Stimulated activated effector memory CD8-positive, alpha-beta T cell treated with anti-CD3 and anti-CD28 coated beads, Interleukin-12 subunit alpha, Interleukin-12 subunit beta, amount 100 ng/mL, for 72 hours (primary cell): ENCODE results near the gene STEAP4.

Experiments
- ATAC-seq: fragments of 150-1000 bp; cut with Tn5 transposase; 2 replicates; pipeline ENCODE4 v1.10.0; 2021
- DNase-seq, 2 donors: peaks; one replicate each; pipeline ENCODE4 v3.0.0; 2021 to 2022; ENCODE audit warnings: low spot score in 2 of 2
- H3K27ac Mint-ChIP-seq: one replicate; pipeline ENCODE4 v1.8.0; 2022; ENCODE audit warnings: mild to moderate bottlenecking, mixed read lengths
- H3K36me3 Mint-ChIP-seq: one replicate; pipeline ENCODE4 v1.8.0; 2022; ENCODE audit warnings: mild to moderate bottlenecking, mixed read lengths
- H3K4me1 Mint-ChIP-seq: one replicate; pipeline ENCODE4 v1.8.0; 2022; ENCODE audit warnings: mixed read lengths
- H3K4me3 Mint-ChIP-seq: one replicate; pipeline ENCODE4 v1.8.0; 2022; ENCODE audit warnings: mild to moderate bottlenecking, mixed read lengths
- H3K9me3 Mint-ChIP-seq: one replicate; pipeline ENCODE4 v1.8.0; 2022; ENCODE audit warnings: mixed read lengths

STEAP4 gene

DNA sequence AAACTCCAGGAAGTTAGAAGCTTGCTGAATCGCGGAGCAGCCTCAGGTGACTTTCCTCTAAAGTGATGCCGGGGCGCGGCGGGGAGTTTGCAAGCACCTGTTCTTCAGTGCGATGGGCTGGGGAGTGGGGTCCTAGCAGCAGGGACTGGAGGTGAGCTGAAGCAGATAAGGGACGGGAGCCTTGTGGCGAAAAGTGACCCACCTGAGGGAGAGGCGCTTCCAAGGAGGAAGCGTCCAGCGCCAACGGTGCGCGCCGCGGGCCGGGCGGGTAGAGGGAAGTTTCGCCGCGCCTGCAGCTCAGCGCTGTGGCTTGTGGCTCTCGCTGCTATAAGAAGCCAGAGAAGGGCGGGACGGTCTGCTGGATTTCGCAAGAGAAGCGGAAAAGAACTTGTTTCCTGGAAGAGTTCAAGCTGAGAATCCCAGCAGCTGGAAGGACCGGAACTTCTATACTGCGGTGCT is at the start of gene STEAP4:
STEAP4 (minus strand) TSS at position 305 of the 459 bp plus-strand sequence. CDS start 22,625 bp downstream, outside the sequence.
- Mint-ChIP-seq H3K36me3 (no peaks in the 10 kb centered on the region), H3K4me3 (peak within 1 kb of the TSS; percentile 27), H3K27ac (no peak within 1 kb of the TSS), H3K9me3 (no peaks in the 10 kb centered on the region), H3K4me1 (peaks cover 6% of the 10 kb centered on the region)
- ATAC-seq: peak; percentile 48
- no peak for DNase-seq

DNA sequence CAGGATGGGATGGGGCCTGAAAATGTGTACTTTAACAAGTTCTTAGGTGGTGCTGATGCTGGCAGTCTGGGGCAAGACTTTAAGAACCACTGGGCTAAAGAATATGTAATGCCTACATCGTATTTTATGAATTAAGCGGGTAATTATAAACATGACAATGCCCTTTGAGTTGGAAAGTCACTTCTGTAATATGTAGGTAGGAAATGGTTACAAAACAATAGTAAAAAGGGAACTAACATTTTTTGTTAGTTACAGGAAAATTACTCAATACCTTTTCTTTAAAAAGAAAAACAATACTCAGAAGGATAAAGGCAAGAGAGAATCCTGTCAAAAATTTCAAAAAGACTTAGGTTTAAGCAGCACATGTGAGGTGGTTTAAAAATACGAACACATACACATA is 48.3 kb upstream of the STEAP4 start:
- Mint-ChIP-seq H3K36me3 (no peaks in the 10 kb centered on the region), H3K4me1 (no peaks in the 10 kb centered on the region), H3K9me3 (no peaks in the 10 kb centered on the region), H3K4me3 (no peak overlapping the region), H3K27ac (no peak overlapping the region)
- ATAC-seq: no peak
- DNase-seq: no peak

DNA sequence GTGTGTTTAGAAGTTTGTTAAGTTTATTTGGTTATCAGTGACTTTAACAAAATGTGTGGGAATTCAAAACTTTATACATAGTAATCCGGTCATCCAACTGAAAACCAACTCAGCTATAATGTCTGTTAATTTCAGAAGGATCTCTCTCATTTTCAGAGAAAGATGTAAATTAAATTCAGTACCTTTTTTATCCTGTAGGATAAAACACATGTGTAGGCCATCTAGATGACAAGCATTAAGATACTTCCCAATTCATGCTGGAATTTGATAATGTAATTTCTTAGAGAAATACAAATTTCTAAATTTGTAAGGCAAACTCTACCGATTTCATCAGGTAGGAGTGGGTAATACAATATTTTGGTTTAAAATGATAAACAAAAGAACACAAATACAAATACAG is 43.4 kb upstream of the STEAP4 start:
- DNase-seq (no peak), ATAC-seq (no peak)
- Mint-ChIP-seq H3K9me3 (no peaks in the 10 kb centered on the region), H3K4me3 (no peak overlapping the region), H3K36me3 (no peaks in the 10 kb centered on the region), H3K27ac (no peak overlapping the region), H3K4me1 (no peaks in the 10 kb centered on the region)

DNA sequence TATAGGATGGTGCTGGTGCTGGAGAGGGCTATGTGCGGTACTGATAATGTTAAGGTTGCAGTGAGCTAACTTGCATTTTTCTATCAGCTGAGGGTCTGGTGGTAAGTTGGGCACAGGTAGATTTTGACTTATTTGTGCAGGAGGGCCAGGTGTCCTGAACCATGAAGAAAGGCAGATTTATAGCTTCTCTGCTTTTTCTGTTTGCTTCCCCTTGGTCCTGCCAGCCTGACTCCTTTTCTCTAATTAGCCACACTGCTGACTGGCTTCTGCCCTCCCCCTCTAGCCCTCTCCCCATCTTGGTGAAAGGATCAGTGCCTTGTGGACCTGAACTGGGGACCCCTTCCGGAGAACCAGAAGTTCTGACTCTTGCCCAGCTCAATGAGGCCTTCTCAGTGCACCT is 40.8 kb upstream of the STEAP4 start:
- no peak for DNase-seq
- Mint-ChIP-seq H3K4me3 (no peak overlapping the region), H3K36me3 (peaks cover 7% of the 10 kb centered on the region), H3K4me1 (no peaks in the 10 kb centered on the region), H3K27ac (no peak overlapping the region), H3K9me3 (no peaks in the 10 kb centered on the region)
- no peak for ATAC-seq

DNA sequence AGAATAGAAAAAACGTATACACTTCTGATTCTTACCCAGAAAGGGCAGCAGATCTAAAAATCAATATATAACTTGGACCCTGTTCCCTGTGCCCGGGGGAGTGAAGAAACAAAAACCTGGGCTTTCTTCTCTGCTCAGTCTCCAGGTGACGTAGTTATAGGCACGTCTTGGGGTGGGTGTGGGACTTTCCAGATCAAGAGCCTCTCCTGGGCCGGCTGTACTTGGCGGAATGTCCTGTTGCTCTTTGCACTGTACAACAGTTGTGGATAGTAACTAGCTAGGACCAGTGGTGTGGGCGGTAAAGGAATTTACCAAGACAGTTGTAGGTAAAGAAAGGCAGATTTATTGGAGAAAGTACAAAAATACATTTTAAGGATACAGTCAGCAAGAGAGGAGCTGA is 40.4 kb upstream of the STEAP4 start:
- Mint-ChIP-seq H3K27ac (no peak overlapping the region), H3K4me3 (no peak overlapping the region), H3K4me1 (no peaks in the 10 kb centered on the region), H3K36me3 (peaks cover 7% of the 10 kb centered on the region), H3K9me3 (no peaks in the 10 kb centered on the region)
- ATAC-seq (no peak), DNase-seq (no peak)

DNA sequence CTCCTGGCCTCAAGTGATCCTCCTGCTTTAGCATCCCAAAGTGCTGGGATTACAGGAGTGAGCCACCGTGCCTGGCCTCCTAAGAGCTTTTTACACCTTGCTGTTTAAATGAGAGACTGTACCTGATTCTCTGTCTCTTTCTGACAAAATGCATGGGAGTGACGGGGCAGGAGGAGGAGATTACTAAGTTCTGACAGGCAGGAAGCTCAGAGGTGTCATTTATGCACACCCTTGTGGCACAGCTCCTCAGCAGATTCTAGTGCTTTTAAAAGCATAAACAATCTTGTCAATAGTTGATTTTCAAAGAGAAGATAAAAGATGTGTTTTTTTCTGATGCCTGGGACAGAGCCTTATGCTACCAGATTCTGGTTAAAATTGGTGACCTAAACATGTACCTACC is 39.7 kb upstream of the STEAP4 start:
- no peak overlapping the region for H3K27ac Mint-ChIP-seq
- H3K9me3 Mint-ChIP-seq: no peaks in the 10 kb centered on the region
- no peak for ATAC-seq
- H3K36me3 Mint-ChIP-seq: peaks cover 7% of the 10 kb centered on the region
- H3K4me1 Mint-ChIP-seq: no peaks in the 10 kb centered on the region
- no peak overlapping the region for H3K4me3 Mint-ChIP-seq
- DNase-seq: no peak

DNA sequence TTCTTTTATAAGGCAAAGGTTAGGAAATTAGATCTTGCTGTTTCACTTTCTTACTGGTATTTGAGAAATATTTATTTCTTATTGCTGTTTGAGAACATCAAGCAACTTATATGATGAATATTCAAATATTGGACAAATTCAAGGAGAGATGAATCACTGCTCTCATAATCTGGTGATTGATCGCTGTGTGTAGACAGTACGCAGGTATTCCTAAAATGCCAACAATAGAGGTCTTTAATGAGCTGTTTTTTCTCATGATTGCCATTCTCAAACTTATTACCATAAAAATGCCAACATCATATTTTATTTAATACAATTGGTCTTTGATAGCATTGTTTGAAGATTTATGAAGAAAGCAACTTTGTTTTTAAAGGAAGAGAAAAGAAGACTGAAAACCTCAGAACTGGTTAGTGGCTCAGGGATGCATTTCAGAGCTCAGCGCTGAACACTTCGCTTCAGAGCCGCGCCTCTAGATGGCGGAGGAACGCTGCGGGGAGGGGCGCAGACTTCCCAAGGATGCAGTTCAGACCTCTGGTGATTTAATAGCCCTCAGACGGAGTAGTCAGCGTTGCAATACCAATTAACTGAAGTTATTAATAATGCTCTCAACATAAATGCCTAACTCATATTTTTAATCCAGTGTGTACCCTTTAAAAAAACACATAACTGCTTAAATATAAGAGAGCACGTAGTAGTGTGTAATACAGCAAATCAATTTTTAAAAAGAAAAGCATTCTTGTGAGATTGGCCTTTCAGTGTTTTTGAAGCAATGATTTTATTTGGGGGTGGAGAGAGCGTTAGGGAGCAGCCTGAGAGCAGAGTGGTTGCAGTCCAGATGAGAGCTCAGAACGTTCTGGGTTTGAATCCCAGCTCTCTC is 38.5 kb upstream of the STEAP4 start:
- no peak for DNase-seq
- no peaks in the 10 kb centered on the region for H3K9me3 Mint-ChIP-seq
- H3K27ac Mint-ChIP-seq: no peak overlapping the region
- no peak for ATAC-seq
- H3K4me1 Mint-ChIP-seq: no peaks in the 10 kb centered on the region
- H3K4me3 Mint-ChIP-seq: no peak overlapping the region
- peaks cover 7% of the 10 kb centered on the region for H3K36me3 Mint-ChIP-seq

DNA sequence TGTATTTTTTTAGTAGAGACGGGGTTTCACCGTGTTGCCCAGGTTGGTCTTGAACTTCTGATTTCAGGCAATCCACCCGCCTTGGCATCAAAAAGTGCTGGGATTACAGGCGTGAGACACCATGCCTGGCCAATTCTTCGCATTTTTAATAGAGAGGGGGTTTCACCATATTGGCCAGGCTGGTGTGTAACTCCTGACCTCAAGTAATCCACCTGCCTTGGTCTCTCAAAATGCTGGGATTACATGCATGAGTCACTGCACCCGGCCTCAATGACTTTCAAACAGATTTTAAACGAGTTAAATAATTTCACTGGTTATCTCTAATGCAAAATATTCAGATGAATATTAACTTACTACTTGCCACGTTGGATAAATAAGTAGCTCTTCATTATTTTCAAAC is 37.6 kb upstream of the STEAP4 start:
- DNase-seq (no peak), ATAC-seq (no peak)
- Mint-ChIP-seq H3K27ac (no peak overlapping the region), H3K9me3 (no peaks in the 10 kb centered on the region), H3K36me3 (peaks cover 7% of the 10 kb centered on the region), H3K4me1 (no peaks in the 10 kb centered on the region), H3K4me3 (no peak overlapping the region)

DNA sequence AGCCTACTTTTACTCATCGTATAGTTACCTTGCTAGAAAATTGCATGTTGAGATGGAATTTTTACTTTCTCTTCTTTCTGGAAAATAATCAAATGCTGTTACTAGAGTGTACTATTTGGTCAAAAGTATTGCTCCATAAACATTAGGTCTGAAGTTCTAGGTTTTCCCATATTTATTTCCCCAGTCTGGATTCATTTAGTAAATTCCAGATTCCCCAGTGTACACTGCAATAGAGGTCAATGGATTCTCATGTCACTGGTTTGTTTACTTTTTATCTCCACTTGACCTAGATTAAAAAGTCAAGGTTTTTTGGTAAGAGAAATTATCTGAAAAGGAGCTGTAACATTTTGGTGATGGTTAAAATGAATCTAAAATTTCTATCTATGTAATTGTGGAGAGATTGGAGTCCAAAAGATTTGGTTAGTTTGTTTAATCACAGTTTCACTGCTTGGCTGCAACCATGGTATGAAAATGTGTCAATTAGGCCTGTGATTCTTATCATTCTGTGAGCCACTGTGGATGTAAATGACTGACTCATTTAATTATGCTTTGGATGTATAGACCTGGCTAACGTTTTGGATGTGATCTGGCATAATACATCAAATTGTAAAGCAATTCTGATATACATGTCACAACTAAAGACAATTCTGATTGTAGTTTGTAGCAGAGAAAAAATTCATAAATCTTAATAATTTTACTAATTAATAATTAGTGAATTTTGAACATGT is 32.7 kb upstream of the STEAP4 start:
- no peak overlapping the region for H3K27ac Mint-ChIP-seq
- H3K4me3 Mint-ChIP-seq: no peak overlapping the region
- no peaks in the 10 kb centered on the region for H3K4me1 Mint-ChIP-seq
- ATAC-seq (no peak), DNase-seq (no peak)
- H3K36me3 Mint-ChIP-seq: peaks cover 7% of the 10 kb centered on the region
- no peaks in the 10 kb centered on the region for H3K9me3 Mint-ChIP-seq

DNA sequence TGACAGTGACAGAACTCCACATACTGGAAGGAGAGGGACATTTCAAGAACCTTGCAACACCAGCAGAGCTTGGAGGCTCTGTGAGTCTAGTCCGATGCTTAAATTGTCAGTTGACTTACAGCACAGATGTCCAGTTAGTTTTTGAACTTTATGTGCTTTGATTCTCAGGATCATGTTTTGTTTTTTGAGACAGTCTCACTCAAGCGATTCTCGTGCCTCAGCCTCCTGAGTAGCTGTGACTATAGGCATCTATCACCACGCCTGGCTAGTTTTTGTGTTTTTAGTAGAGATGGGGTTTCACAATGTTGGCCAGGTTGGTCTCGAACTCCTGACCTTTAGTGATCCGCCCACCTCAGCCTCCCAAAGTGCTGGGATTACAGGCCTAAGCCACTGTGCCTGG is 31.8 kb upstream of the STEAP4 start:
- Mint-ChIP-seq H3K9me3 (no peaks in the 10 kb centered on the region), H3K27ac (no peak overlapping the region), H3K36me3 (peaks cover 1% of the 10 kb centered on the region), H3K4me3 (no peak overlapping the region), H3K4me1 (no peaks in the 10 kb centered on the region)
- no peak for ATAC-seq
- DNase-seq: no peak

DNA sequence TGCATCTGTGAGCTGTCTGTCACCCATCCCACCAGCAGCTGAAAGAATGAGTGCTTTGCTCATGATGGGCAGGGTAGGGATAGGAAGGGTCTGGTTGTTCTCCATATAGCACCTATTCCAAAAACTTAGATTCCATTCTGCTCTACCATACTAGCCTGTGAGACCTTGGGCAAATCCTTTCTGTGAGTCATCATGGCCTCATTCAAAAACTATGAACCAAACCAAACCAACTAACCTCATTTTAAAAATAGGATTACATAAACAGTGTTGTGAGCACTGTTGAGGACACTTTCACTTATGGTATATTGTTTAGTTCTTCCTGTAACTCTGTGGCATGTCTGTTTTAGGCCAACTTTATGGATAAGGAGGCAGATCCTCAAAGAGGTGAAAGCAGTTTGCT is 30.9 kb upstream of the STEAP4 start:
- no peak overlapping the region for H3K27ac Mint-ChIP-seq
- DNase-seq (no peak), ATAC-seq (peak; percentile 48)
- H3K4me3 Mint-ChIP-seq: no peak overlapping the region
- H3K4me1 Mint-ChIP-seq: no peaks in the 10 kb centered on the region
- H3K36me3 Mint-ChIP-seq: no peaks in the 10 kb centered on the region
- no peaks in the 10 kb centered on the region for H3K9me3 Mint-ChIP-seq

DNA sequence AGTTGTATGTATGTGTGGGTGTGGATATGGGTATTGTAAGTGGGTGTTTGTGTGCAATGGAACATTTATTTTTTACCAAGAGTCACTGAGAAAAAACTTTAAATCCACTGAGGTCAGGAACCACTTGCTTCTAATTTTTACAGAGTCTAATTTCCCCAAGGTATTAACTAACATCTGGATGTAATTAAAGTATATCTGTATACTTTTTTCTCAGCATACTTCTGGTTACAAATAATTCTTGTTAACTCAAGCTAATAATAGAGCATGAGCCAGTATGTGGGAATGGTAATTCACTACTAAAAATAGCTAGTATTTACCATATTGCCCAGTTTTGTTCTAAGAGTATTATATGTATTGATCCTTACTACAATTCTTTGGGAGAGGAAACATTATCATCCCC is 24.6 kb upstream of the STEAP4 start:
- H3K4me3 Mint-ChIP-seq: no peak overlapping the region
- no peak overlapping the region for H3K27ac Mint-ChIP-seq
- H3K36me3 Mint-ChIP-seq: no peaks in the 10 kb centered on the region
- H3K9me3 Mint-ChIP-seq: no peaks in the 10 kb centered on the region
- H3K4me1 Mint-ChIP-seq: no peaks in the 10 kb centered on the region
- DNase-seq (no peak), ATAC-seq (no peak)

DNA sequence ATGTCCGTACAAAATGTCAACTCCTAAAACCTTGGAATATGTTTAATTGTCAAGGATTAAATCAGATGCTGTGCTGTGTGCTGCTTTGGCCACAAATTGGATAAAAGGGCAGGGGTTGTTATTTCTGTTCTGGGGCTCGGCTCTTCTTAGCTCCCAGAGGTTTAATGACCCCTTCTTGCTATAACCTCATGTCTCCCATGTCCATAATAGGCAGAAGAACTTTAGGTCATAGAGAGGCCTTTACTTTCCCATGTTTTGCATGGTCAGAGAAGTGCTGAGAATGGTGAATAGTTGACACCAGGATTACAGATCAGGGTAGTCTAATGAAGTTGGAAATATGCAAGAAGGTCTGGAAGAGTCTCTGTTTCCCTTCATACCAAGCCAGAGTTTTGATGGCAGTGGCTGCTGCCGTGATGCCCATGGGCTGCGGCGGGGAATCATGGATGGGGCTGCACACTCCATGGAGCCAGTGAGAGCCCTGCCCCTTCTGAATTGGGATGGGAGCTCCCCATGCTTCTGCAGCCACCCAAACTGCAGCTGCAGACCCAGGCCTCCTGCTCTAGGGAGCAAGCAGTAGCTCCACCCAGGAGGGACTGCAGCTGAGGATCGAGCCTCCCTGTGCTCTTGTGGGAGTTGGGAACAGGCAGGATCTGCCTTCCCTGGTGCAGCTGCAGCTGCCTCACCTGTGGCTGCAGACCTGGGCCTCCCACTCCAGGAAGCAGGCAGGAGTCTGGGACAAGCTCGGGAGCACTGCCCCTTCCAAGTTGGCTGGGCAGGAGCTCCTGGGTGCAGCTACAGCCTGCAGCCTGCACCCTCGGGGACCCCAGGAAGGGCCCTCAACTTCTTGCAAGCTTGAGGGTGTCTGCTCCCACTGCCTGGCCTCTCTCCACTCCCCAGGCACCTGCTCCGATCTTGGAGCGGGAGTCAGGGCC is 23.1 kb upstream of the STEAP4 start:
- DNase-seq (no peak), ATAC-seq (peak; percentile 16)
- no peaks in the 10 kb centered on the region for H3K9me3 Mint-ChIP-seq
- H3K4me1 Mint-ChIP-seq: no peaks in the 10 kb centered on the region
- H3K4me3 Mint-ChIP-seq: no peak overlapping the region
- H3K27ac Mint-ChIP-seq: no peak overlapping the region
- H3K36me3 Mint-ChIP-seq: no peaks in the 10 kb centered on the region

DNA sequence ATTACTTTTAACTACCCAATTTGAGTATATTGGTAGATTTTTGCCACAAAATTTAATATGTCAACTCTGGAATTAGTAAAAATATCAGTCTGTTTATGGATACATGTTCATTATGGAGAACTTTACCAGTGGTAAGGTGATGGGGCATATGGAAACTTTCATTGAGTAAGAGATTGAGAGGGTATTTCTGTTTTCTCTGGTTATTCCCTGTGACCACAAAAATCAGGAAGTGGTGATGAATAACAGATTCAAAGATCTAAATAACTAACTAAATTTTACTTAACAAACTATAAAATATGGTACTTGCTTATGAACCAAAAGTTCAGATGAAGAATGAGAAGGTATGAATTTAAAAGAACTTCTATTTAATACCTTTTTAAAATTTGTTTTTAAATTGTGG is 22.1 kb upstream of the STEAP4 start:
- Mint-ChIP-seq H3K27ac (no peak overlapping the region), H3K4me1 (no peaks in the 10 kb centered on the region), H3K9me3 (no peaks in the 10 kb centered on the region), H3K4me3 (no peak overlapping the region), H3K36me3 (no peaks in the 10 kb centered on the region)
- ATAC-seq: no peak
- no peak for DNase-seq

DNA sequence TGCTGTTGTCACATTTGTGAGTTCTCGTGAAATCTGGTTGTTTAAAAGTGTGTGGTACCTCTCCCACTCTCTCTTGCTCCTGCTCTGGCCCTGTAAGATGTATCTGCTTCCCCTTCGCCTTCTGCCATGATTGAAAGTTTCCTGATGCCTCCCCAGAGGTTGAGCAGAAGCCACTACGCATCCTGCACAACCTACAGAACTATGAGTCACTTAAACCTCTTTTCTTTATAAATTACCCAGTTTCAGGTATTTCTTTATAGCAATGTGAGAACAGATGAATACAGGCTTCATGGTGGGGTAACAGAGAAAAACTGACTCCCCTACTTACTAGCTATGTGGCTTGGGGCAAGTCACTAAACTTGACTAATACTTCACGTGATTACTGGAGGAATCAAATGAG is 18.0 kb upstream of the STEAP4 start:
- ATAC-seq: peak; percentile 21
- no peak overlapping the region for H3K27ac Mint-ChIP-seq

More for the DNA sequence above, 18.0 kb upstream of the STEAP4 start:
- Mint-ChIP-seq H3K4me3 (no peak overlapping the region), H3K4me1 (no peaks in the 10 kb centered on the region), H3K36me3 (no peaks in the 10 kb centered on the region), H3K9me3 (no peaks in the 10 kb centered on the region)
- no peak for DNase-seq
